ENCODE results near the gene GBGT1. TPM values are rescaled to one million over a fixed set of nuclear protein-coding genes. Genes with fewer than 3 reads are reported as not detected.

The GBGT1 gene
- polyA plus RNA-seq, 1 donor from 2014 or later, result not detected

DNA sequence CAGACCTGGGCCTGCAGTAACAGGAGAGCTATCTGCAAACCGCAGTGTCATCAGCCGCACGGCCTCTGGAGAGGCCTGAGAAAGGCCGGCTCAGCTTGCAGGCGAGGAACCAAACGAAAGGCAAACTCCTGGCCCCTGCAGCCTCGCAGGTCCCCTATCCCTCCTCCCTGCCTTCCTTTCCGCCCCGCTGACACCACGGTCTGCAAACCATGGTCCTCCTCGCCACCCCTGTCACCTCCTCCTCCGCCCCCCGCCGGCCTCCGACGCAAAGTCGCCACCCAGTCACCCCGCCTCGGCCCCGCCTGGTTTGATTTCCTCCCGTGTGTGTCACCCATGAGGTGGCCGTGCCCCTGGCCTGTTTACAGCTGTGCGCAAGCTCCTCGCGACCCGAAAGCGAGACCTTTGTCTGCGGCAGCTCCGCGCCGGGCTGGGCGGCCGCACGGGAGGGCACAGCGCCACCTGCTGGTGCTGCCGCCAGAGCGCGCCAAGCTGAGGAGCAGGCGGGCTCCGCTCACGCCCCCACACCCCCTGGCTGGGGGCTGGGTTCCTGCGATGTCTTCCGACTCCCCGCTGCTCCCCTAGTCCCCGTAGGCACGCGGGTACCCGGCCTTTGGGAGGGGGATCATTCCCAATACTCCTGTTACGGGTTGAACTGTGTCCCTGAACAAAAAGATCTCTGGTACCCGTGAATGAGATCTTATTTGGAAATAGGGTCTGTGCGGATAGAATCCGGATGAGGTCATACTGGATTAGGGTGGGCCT is 19.4 kb downstream of the GBGT1 start (continued):
- TF ChIP-seq REST (IDR thresholded peaks at IDR 0.05; ENCODE audit: borderline replicate concordance) (peak; percentile 88), MXI1 (conservative IDR thresholded peaks at IDR 0.05; ENCODE audit: poor library complexity, severe bottlenecking) (peak; percentile 77)

DNA sequence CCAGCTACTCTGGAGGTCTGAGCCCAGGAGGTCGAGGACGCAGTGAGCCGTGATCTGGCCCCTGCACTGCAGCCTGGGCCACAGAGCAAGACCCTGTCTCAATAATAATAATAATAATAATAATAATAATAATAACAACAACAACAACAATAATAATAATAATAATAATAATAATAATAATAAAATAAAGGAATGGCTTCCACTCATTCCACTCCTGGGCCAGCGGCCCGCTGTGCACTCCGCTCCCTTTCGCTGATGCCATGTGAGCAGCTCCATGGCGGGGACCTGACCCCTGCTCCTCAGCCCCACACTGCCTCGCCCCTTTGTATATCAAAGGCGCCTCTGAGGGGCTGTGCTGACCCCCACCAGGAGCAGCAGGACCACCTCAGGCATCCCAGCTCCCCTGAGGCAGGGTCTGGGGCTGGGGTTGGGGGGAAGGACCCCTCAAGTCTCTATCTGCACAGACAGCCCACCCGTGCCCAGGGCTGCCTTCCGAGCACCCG is 20.0 kb downstream of the GBGT1 start:
- peaks cover 90% of the 10 kb centered on the region for H3K79me2 ChIP-seq (replicated peaks; ENCODE audit: insufficient read depth, low read length)
- peak overlapping the region; percentile 76 for H3K4me2 ChIP-seq (ENCODE audit: low read length)
- no peaks in the 10 kb centered on the region for H3K9me2 ChIP-seq (ENCODE audit: insufficient read depth, low read length)
- H3K9me3 ChIP-seq (ENCODE audit: low read length), result no peaks in the 10 kb centered on the region
- H3K9ac ChIP-seq (ENCODE audit: low read length), result peak overlapping the region; percentile 89
- peak overlapping the region; percentile 91 for H3K27ac ChIP-seq (ENCODE audit: low read length)
- TF ChIP-seq RAD21 (conservative IDR thresholded peaks at IDR 0.05), result no peak
- TF ChIP-seq REST (IDR thresholded peaks at IDR 0.05; ENCODE audit: borderline replicate concordance), result no peak
- TF ChIP-seq TAF1 (IDR thresholded peaks at IDR 0.05; ENCODE audit: low read depth), result no peak
- no peak for TF ChIP-seq EP300 (conservative IDR thresholded peaks at IDR 0.05; ENCODE audit: poor library complexity, severe bottlenecking)
- TF ChIP-seq, protein P1, sequence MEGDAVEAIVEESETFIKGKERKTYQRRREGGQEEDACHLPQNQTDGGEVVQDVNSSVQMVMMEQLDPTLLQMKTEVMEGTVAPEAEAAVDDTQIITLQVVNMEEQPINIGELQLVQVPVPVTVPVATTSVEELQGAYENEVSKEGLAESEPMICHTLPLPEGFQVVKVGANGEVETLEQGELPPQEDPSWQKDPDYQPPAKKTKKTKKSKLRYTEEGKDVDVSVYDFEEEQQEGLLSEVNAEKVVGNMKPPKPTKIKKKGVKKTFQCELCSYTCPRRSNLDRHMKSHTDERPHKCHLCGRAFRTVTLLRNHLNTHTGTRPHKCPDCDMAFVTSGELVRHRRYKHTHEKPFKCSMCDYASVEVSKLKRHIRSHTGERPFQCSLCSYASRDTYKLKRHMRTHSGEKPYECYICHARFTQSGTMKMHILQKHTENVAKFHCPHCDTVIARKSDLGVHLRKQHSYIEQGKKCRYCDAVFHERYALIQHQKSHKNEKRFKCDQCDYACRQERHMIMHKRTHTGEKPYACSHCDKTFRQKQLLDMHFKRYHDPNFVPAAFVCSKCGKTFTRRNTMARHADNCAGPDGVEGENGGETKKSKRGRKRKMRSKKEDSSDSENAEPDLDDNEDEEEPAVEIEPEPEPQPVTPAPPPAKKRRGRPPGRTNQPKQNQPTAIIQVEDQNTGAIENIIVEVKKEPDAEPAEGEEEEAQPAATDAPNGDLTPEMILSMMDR (IDR thresholded peaks at IDR 0.05; ENCODE audit: poor library complexity, severe bottlenecking), result no peak
- TF ChIP-seq POLR2AphosphoS5 (IDR thresholded peaks at IDR 0.05), result no peak
- no peaks in the 10 kb centered on the region for H3K36me3 ChIP-seq (ENCODE audit: insufficient read depth, low read length)
- H3K4me3 ChIP-seq (ENCODE audit: low read length), result peak overlapping the region; percentile 67
- H2AFZ ChIP-seq (ENCODE audit: low read depth, low read length), result peak overlapping the region; percentile 70
- H4K20me1 ChIP-seq (ENCODE audit: insufficient read depth), result no peaks in the 10 kb centered on the region
- H3F3A ChIP-seq (ENCODE audit: insufficient read depth, low read length, poor library complexity, severe bottlenecking), result no peaks in the 10 kb centered on the region
- no peaks in the 10 kb centered on the region for H3K27me3 ChIP-seq (ENCODE audit: insufficient read depth, low read depth, low read length)
